ENCODE data around the gene RFX8.

Gene RFX8

DNA sequence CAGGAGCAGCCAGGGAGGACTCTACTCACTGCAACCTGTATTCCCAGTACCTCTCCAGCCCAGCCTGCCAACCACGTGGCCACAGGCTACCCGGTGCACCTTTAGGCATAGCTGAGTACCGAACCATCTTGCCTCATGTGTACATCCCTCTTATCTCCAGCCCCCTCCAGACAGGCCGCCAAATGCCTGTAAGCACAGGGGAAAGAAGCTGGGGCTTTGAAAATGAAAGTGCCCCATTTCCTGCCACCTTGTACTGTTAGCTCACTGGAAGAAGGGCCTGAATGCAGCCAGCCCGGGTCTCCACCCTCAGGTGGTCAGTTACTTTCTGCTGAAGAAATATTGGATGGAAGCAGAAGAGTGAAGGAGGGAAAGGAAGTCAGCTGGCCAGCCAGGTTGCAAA, 27.2 kb upstream of the RFX8 start:
- no peak overlapping the region for H3K4me3 ChIP-seq (ENCODE audit: low read depth, low read length)
- TF ChIP-seq, protein P1, sequence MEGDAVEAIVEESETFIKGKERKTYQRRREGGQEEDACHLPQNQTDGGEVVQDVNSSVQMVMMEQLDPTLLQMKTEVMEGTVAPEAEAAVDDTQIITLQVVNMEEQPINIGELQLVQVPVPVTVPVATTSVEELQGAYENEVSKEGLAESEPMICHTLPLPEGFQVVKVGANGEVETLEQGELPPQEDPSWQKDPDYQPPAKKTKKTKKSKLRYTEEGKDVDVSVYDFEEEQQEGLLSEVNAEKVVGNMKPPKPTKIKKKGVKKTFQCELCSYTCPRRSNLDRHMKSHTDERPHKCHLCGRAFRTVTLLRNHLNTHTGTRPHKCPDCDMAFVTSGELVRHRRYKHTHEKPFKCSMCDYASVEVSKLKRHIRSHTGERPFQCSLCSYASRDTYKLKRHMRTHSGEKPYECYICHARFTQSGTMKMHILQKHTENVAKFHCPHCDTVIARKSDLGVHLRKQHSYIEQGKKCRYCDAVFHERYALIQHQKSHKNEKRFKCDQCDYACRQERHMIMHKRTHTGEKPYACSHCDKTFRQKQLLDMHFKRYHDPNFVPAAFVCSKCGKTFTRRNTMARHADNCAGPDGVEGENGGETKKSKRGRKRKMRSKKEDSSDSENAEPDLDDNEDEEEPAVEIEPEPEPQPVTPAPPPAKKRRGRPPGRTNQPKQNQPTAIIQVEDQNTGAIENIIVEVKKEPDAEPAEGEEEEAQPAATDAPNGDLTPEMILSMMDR (IDR thresholded peaks at IDR 0.05; ENCODE audit: low read depth, low read length), result no peak

DNA sequence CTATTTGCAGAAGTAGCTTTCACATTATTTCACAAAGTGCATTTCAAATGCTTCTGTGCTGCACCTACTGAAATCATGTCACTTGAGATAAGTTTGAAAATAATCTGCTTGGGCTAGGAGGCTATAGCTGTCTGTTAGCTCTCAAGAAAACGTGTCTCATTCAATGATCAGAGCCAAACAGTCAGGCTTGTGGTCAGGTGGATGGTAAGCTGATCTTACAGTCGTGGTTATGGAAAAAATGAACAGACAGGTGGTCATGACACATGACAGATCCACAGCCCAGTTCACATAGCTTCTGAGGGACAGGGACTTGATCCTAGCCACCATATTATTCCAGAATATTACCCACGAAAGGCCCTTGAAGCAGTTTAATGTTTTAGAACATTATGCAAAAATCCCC, 26.5 kb upstream of the RFX8 start:
- H3K4me3 ChIP-seq (ENCODE audit: low read depth, low read length), result no peak overlapping the region
- TF ChIP-seq, protein P1 (IDR thresholded peaks at IDR 0.05; ENCODE audit: low read depth, low read length), result no peak

DNA sequence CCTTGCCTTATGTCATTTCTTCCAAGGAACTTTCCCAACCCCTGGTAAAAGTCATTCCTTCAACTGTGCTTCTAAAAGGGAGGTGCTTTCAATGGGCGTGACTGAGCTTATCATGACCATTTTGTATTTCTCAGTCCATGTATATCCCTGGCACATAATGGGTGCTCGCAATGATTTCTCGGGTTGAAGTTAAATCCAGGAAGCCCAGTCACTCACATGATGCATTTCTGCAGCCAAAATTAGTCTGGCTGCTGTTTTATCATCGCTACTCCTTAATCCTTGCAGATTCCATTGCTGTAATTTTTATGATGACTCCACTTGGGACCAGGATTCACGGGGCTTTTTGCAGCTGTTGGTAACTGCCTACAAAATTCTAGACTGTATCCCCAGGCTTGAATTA, 25.9 kb upstream of the RFX8 start:
- no peak overlapping the region for H3K4me3 ChIP-seq (ENCODE audit: low read depth, low read length)
- TF ChIP-seq, protein P1 (IDR thresholded peaks at IDR 0.05; ENCODE audit: low read depth, low read length), result no peak

DNA sequence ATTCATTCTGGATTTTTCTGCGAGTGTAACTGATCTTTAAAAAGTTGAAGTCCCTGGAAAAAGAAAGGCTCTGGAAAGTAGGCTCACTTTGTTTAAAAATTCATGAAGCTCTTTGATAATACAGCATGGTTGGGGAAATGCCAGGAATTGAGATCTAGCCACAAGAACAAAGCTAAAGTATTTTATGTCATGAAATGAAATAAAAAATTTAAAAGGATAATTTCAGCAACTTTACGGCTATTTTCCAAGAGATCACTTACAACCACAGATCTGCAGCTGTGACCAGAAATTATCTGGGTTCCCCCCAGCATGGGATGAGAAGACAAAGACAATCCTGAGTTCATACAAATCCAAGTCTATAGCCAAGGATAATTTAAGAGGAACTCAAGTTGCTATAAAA, 25.3 kb upstream of the RFX8 start:
- TF ChIP-seq, protein P1 (IDR thresholded peaks at IDR 0.05; ENCODE audit: low read depth, low read length), result no peak
- H3K4me3 ChIP-seq (ENCODE audit: low read depth, low read length), result no peak overlapping the region

DNA sequence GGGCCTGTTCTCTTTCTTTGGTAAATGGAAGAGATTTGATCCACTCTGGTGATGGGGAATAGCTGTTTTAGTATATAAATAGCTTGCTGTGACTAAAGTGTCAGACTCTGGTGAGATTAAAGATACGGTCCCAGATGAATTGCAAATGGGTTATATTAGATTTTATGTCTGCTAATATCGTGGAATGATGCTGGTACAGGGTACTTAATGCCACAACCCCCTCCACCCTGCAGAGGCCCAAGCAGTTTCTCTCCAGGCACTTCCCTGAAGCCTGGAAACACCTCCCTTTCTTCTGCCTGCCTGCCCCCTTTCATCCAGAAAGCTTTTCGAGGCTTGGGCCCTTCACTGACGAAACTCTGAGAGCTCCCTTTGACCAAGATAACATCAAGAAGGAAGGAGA, 21.4 kb upstream of the RFX8 start:
- no peak overlapping the region for H3K4me3 ChIP-seq (ENCODE audit: low read depth, low read length)
- TF ChIP-seq, protein P1 (IDR thresholded peaks at IDR 0.05; ENCODE audit: low read depth, low read length), result no peak

DNA sequence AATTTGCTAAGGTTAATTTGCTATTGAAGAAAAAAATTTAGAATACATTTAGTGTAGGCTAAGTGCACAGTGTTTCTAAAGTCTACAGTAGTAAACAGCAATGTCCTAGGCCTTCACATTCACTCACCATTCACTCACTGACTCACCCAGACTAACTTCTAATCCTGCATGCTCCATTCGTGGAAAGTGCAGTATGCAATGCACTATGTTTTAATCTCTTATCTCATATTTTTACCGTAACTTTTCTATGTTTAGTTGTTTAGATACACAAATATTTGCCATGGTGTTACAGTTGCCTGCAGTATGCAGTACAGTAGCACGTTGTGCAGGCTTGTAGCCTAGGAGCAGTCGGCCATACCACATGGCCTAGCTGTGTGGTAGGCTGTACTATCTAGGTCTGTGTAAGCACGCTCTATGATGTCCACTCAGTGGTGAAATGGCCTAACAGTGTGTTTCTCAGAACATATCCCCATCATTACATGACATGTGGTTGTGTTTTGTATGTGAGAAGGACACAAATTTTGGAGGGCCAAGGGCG, 18.1 kb upstream of the RFX8 start:
- TF ChIP-seq, protein P1 (IDR thresholded peaks at IDR 0.05; ENCODE audit: low read depth, low read length), result no peak
- H3K4me3 ChIP-seq (ENCODE audit: low read depth, low read length), result no peak overlapping the region

DNA sequence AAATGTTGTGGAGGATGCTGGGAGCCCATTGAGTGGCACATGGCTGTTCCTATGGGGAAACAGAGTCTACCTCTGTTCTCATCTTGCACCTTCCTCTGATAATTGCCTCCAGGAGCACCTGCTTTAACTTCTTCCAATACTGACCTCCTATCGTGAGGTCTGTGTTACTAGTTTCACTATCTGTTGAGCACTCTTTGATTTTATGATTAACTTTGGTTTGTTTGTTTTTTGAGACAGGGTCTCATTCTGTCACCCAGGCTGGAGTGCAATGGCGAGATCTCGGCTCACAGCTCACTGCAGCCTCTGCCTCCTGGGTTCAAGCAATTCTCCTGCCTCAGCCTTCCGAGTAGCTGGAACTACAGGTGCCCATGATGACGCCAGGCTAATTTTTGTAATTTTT, 12.1 kb upstream of the RFX8 start:
- TF ChIP-seq, protein P1 (IDR thresholded peaks at IDR 0.05; ENCODE audit: low read depth, low read length), result no peak
- no peak overlapping the region for H3K4me3 ChIP-seq (ENCODE audit: low read depth, low read length)
